Fibroblast of pulmonary artery (primary cell): ENCODE results near the gene ARHGAP15.

ENCODE experiments used
- DNase-seq: peaks from one replicate; pipeline ENCODE4 v3.0.0-alpha.2; 2010; ENCODE audit warnings: low read depth
- H3K4me3 ChIP-seq: replicated peaks from 2 replicates; pipeline ENCODE4 v1.5.1; 2011; ENCODE audit warnings: low read depth, mild to moderate bottlenecking, control low read depth, low read length, moderate library complexity
- TF ChIP-seq, protein P1 (sequence below): IDR thresholded peaks from 2 replicates; pipeline ENCODE4 v1.5.1; 2011; ENCODE audit warnings: mild to moderate bottlenecking, control low read depth, low read length, inconsistent platforms; ENCODE audit errors: missing control alignments

The ARHGAP15 gene

DNA sequence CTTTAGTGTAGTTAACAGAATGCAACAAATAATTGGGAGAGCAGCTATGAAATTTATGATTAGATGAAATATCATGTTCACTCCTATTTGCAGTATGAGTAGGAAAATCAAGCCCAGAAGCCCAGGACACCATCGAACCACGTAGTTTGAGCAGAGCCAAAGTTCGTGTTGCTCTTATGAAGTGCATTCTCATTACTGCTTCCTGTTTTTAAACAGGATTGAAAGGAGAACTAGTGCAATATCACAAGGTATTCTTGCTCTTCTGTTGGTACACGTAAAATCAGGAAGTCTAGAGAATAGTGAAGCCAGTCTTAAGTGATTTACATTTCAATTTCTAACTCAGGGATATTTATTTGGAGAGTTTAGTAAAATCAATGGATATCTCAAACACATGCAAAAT lies 21.1 kb downstream of the ARHGAP15 start:
- TF ChIP-seq, protein P1, sequence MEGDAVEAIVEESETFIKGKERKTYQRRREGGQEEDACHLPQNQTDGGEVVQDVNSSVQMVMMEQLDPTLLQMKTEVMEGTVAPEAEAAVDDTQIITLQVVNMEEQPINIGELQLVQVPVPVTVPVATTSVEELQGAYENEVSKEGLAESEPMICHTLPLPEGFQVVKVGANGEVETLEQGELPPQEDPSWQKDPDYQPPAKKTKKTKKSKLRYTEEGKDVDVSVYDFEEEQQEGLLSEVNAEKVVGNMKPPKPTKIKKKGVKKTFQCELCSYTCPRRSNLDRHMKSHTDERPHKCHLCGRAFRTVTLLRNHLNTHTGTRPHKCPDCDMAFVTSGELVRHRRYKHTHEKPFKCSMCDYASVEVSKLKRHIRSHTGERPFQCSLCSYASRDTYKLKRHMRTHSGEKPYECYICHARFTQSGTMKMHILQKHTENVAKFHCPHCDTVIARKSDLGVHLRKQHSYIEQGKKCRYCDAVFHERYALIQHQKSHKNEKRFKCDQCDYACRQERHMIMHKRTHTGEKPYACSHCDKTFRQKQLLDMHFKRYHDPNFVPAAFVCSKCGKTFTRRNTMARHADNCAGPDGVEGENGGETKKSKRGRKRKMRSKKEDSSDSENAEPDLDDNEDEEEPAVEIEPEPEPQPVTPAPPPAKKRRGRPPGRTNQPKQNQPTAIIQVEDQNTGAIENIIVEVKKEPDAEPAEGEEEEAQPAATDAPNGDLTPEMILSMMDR = no peak
- H3K4me3 ChIP-seq = no peak overlapping the region

DNA sequence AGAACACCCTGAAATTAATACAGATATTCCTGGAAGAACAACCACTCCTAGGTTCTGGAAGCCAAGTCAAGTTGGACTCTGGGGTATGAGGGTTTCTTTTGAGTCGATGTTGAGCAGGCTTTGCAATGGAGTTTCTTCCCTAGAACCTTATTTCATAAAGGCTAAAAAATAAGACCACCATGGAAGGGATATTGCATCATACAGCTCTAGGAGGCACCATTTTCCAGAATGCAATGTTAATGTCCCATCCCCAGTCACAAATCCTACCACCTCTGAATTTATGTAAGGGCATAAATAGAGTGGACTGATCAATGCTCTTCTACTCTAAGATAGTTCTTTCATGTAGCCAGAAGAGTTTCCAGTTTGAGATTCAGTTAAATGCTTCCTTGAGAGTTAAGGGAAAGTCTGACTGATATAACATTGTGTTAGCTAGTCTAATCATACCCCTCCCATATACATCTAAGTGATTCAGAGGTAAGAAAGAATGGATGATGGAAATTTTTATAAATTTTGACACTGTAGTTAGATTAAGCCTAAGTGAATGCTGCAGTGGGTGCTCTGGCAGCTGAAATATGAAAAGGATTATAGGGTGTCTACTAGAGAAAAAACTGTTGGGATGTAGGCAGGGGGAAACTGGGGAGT lies 22.0 kb downstream of the ARHGAP15 start:
- TF ChIP-seq, protein P1 = no peak
- no peak overlapping the region for H3K4me3 ChIP-seq
- no peak for DNase-seq

More for the DNA sequence above, 21.1 kb downstream of the ARHGAP15 start:
- no peak for DNase-seq

DNA sequence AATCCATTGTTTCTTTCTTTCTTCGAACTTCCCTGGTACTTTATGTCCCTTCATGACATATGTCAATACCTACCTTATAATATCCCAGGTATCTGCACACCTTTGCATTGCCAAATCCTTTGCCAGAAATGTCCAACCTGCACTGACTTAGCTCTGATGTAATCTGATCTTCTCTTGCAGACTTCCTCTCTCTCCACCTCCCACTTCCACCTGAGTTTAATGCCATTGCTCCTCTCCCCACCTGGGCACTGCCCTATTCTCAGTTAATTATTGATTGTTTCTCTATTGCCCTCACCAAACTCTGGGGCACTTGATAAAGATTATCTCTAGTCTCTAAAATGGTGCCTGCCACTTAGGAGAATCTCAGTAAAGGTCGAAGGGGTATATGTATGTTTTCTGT lies 23.0 kb downstream of the ARHGAP15 start:
- TF ChIP-seq, protein P1 = no peak
- H3K4me3 ChIP-seq = no peak overlapping the region
- no peak for DNase-seq

DNA sequence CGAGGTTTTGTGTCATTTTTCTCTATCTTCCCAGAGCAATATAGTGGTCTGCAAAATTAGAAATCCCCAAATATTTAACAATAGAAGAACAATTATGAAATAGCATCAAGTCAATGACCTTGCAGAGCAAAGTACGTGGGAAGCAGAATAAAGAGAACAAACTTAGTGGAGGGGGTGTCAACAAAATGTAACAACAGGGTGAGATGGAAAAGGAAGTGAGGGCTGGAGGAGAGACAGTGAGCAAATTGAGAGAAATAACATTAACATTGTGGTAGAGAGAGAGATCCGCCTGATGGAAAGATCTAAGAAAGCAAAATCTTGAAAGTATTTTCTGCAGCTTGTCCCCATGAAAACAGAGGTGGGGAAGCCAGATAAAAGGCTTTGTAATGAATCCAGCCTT lies 23.4 kb downstream of the ARHGAP15 start:
- H3K4me3 ChIP-seq = no peak overlapping the region
- TF ChIP-seq, protein P1 = no peak
- DNase-seq = no peak

- TF ChIP-seq, protein P1 = no peak
- no peak for DNase-seq
- no peak overlapping the region for H3K4me3 ChIP-seq
These were observed 26.4 kb downstream of the ARHGAP15 start for GRCh38 chr2:143155661-143156060.

DNA sequence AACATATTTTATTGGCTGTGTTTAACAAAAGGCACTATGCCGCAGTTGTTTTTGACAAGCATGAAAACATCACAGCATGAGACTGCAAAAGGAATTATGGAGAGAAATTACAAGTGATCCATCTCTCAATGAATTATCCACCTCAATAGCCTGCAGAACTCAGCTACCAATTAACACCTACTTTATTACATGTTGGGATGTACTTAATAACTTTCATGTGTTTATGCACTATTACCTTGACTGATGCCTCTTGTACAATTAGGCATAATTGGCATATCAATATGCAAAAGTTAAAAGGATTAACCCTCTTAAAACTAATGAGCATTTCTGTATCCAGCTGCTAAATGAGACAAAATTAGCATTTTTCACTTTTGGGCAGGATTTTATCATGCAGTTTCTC lies 27.8 kb downstream of the ARHGAP15 start:
- TF ChIP-seq, protein P1 = no peak
- no peak for DNase-seq
- no peak overlapping the region for H3K4me3 ChIP-seq

GRCh38 chr2:143157418-143157817 lies 28.2 kb downstream of the ARHGAP15 start:
- TF ChIP-seq, protein P1 = no peak
- no peak for DNase-seq
- no peak overlapping the region for H3K4me3 ChIP-seq
